ENCODE data around the gene PMM1.

The PMM1 gene

GRCh38 chr22:41625577-41625976 is 35.9 kb upstream of the PMM1 start:
- H3K4me3 Mint-ChIP-seq = no peak overlapping the region
- no peak overlapping the region for H3K27ac Mint-ChIP-seq
- H3K4me1 Mint-ChIP-seq = peaks cover 13% of the 10 kb centered on the region
- no peak for DNase-seq
- H3K9me3 Mint-ChIP-seq = peaks cover 30% of the 10 kb centered on the region
- TF ChIP-seq, protein P1, sequence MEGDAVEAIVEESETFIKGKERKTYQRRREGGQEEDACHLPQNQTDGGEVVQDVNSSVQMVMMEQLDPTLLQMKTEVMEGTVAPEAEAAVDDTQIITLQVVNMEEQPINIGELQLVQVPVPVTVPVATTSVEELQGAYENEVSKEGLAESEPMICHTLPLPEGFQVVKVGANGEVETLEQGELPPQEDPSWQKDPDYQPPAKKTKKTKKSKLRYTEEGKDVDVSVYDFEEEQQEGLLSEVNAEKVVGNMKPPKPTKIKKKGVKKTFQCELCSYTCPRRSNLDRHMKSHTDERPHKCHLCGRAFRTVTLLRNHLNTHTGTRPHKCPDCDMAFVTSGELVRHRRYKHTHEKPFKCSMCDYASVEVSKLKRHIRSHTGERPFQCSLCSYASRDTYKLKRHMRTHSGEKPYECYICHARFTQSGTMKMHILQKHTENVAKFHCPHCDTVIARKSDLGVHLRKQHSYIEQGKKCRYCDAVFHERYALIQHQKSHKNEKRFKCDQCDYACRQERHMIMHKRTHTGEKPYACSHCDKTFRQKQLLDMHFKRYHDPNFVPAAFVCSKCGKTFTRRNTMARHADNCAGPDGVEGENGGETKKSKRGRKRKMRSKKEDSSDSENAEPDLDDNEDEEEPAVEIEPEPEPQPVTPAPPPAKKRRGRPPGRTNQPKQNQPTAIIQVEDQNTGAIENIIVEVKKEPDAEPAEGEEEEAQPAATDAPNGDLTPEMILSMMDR (IDR thresholded peaks at IDR 0.05) = no peak
- H3K36me3 Mint-ChIP-seq (ENCODE audit: low read depth) = peaks cover 73% of the 10 kb centered on the region
- H3K27me3 Mint-ChIP-seq (ENCODE audit: low read depth, poor library complexity) = no peaks in the 10 kb centered on the region

DNA sequence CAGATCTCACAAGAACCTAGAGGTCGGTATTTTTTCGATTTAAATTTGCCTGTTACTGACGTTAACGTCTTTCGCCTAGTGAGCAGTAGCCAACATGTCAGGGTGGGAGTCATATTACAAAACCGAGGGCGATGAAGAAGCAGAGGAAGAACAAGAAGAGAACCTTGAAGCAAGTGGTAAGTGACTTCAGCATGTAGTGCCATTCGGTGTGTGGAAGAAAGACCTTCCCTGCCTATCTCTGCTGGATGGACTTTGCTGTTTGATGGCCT is 32.2 kb upstream of the PMM1 start:
- DNase-seq = no peak
- Mint-ChIP-seq H3K9me3 (no peaks in the 10 kb centered on the region), H3K27ac (peak overlapping the region; percentile 100), H3K27me3 (ENCODE audit: low read depth, poor library complexity) (no peaks in the 10 kb centered on the region), H3K4me1 (peaks cover 40% of the 10 kb centered on the region), H3K4me3 (peak overlapping the region; percentile 95), H3K36me3 (ENCODE audit: low read depth) (peaks cover 35% of the 10 kb centered on the region)
- TF ChIP-seq, protein P1 (IDR thresholded peaks at IDR 0.05) = no peak

- Mint-ChIP-seq H3K36me3 (ENCODE audit: low read depth) (peaks cover 33% of the 10 kb centered on the region), H3K4me1 (peaks cover 45% of the 10 kb centered on the region), H3K9me3 (no peaks in the 10 kb centered on the region), H3K4me3 (peak within 1 kb of the TSS; percentile 95), H3K27ac (peak within 1 kb of the TSS; percentile 100), H3K27me3 (ENCODE audit: low read depth, poor library complexity) (no peaks in the 10 kb centered on the region)
- DNase-seq = peak; percentile 100
- TF ChIP-seq, protein P1 (IDR thresholded peaks at IDR 0.05) = no peak
Observed at GRCh38 chr22:41621099-41621910, 31.7 kb upstream of the PMM1 start, which contains the start of gene XRCC6. Gene XRCC6, plus strand, starts transcription at chr22:41621295. Its CDS starts 710 bp downstream, at chr22:41622005.

DNA sequence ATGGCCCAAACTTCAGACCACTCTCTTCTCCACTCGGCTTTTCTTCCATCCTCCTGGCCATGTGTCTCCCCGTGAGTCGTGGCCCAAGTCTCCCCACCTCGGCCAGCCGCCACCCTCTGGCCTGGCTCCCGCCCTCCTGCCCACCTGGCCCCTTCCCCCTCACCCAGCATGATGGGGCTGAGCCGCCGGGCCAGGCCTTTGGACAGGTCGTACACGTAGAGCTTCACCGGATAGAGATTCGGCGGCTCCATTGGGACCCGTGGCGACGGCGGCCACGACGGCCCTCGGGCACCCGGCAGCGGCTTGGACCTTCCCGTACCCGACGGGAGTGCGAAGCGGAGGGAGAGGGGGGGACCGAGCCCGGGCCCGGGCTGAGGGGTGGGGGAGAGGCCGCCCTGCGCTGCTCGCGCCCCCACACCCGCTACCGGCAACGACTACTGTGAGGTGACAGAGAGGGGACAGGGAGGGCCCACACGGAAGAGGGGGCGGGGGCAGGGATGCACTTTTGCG is 31.0 kb upstream of the PMM1 start, which contains the start of gene DESI1:
Gene DESI1 (minus strand): TSS at position 455 of the 510 bp plus-strand sequence. CDS start 204 bp downstream, at position 251.
- TF ChIP-seq, protein P1 (IDR thresholded peaks at IDR 0.05) = no peak
- Mint-ChIP-seq H3K4me3 (peak within 1 kb of the TSS; percentile 95), H3K36me3 (ENCODE audit: low read depth) (peaks cover 31% of the 10 kb centered on the region), H3K27ac (peak within 1 kb of the TSS; percentile 100), H3K27me3 (ENCODE audit: low read depth, poor library complexity) (no peaks in the 10 kb centered on the region), H3K4me1 (peaks cover 45% of the 10 kb centered on the region), H3K9me3 (no peaks in the 10 kb centered on the region)
- DNase-seq = no peak

GRCh38 chr22:41619979-41620588 is 30.4 kb upstream of the PMM1 start:
- Mint-ChIP-seq H3K36me3 (ENCODE audit: low read depth) (peaks cover 25% of the 10 kb centered on the region), H3K4me3 (peak overlapping the region; percentile 95), H3K9me3 (no peaks in the 10 kb centered on the region), H3K4me1 (peaks cover 45% of the 10 kb centered on the region), H3K27ac (peak overlapping the region; percentile 92), H3K27me3 (ENCODE audit: low read depth, poor library complexity) (no peaks in the 10 kb centered on the region)
- DNase-seq = peak; percentile 58
- TF ChIP-seq, protein P1 (IDR thresholded peaks at IDR 0.05) = no peak

All from nephron progenitor cell (in vitro differentiated cells).